ENCODE measurements around the gene PGP. TPM values are rescaled to one million over a fixed set of nuclear protein-coding genes. Genes with fewer than 3 reads are reported as not detected.

The PGP gene
- total RNA-seq, 1 experiment from 2014 or later = 38.3 TPM

GRCh38 chr16:2232094-2232990 lies 17.7 kb upstream of the PGP start:
- Histone ChIP-seq H2BK15ac (ENCODE audit: low read depth, low read length) (no peak overlapping the region), H3K23ac (ENCODE audit: insufficient read length, low read depth, low read length) (no peak overlapping the region), H2BK5ac (ENCODE audit: insufficient read length, low read length) (no peak overlapping the region), H3K9me3 (ENCODE audit: control insufficient read depth, low read depth, low read length) (no peaks in the 10 kb centered on the region), H3K14ac (ENCODE audit: insufficient read depth, low read length) (no peak overlapping the region), H3K79me1 (ENCODE audit: insufficient read depth, low read depth, low read length, poor library complexity, severe bottlenecking) (no peaks in the 10 kb centered on the region), H2BK20ac (ENCODE audit: low read depth, low read length, poor library complexity, severe bottlenecking) (no peak overlapping the region), H3K4me1 (ENCODE audit: insufficient read depth, low read length) (no peaks in the 10 kb centered on the region), H3T11ph (ENCODE audit: low read length) (no peak overlapping the region), H3K27me3 (ENCODE audit: insufficient read depth, low read length) (peaks cover 2% of the 10 kb centered on the region; the same call in 1 of the 2 replicates), H4K5ac (ENCODE audit: insufficient read length, low read depth, low read length) (no peak overlapping the region), H3K27ac (ENCODE audit: insufficient read length, low read depth, low read length) (no peak overlapping the region), H3K4me2 (ENCODE audit: insufficient read depth, insufficient read length, low read length) (no peak overlapping the region), H4K91ac (ENCODE audit: insufficient read length, low read depth, low read length) (no peak overlapping the region), H3K56ac (ENCODE audit: insufficient read length, low read depth, low read length) (no peak overlapping the region), H4K8ac (replicated peaks; ENCODE audit: insufficient read length, low read depth, low read length) (no peak overlapping the region), H2BK12ac (ENCODE audit: insufficient read length, low read depth, low read length) (no peak overlapping the region), H3K79me2 (ENCODE audit: insufficient read depth, low read length) (no peaks in the 10 kb centered on the region), H2AFZ (ENCODE audit: low read length) (no peak overlapping the region), H3K23me2 (ENCODE audit: insufficient read length, low read depth, low read length, poor library complexity, severe bottlenecking) (peaks cover 12% of the 10 kb centered on the region), H2BK120ac (ENCODE audit: low read depth, low read length, poor library complexity, severe bottlenecking) (no peak overlapping the region), H3K4ac (ENCODE audit: low read depth, low read length) (no peak overlapping the region), H2AK5ac (ENCODE audit: insufficient read length, low read length) (no peak overlapping the region), H3K9ac (ENCODE audit: extremely low read depth, insufficient read length, low read length) (no peak overlapping the region), H4K20me1 (ENCODE audit: control insufficient read depth, insufficient read depth, insufficient read length) (no peaks in the 10 kb centered on the region), H3K18ac (ENCODE audit: insufficient read length, low read depth, low read length) (no peak overlapping the region)
- TF ChIP-seq CTCF (conservative IDR thresholded peaks at IDR 0.05) = no peak
- H3K4me1 Mint-ChIP-seq = no peaks in the 10 kb centered on the region
- no CpG with 5 or more reads among the region's 41 CpGs for WGBS (ENCODE audit: extremely low coverage, insufficient read length, low lambda C conversion rate)
- H3K27ac Mint-ChIP-seq = no peak overlapping the region
- H3K4me3 Mint-ChIP-seq = no peak overlapping the region
- no peak for DNase-seq
- peaks cover 9% of the 10 kb centered on the region for H3K27me3 Mint-ChIP-seq (ENCODE audit: low read depth)
- H3K9me3 Mint-ChIP-seq = no peaks in the 10 kb centered on the region
- peaks cover 2 to 28% (median 18%) of the 10 kb centered on the region in 3 experiments; a peak in 6 of 7 replicates for H3K36me3 Mint-ChIP-seq (ENCODE audit: insufficient read depth in 1 of 3, low read depth in 3 of 3)

Data from H9 (cell line).